Measurements from ENCODE around the gene MXD1. TPM values are rescaled to one million over a fixed set of nuclear protein-coding genes. Genes with fewer than 3 reads are reported as not detected.
A peak's percentile ranks its signal among the peaks of the same experiment; 100 is the strongest.

The MXD1 gene
- total and polyA plus RNA-seq, 9 of the 15 experiments (the other 6 are each of a cell fraction or from before 2014, with no cell fraction given): 6.7 to 35.9 (median 11.0) TPM

GRCh38 chr2:69969991-69970390, 55.1 kb downstream of the MXD1 start:
- DNase-seq (ENCODE audit: extremely low read depth in 1 of 4, low spot score in 3 of 4) (no peak), FAIRE-seq (no peak), ATAC-seq (no peak)
- no peak overlapping the region for H3K4me2 ChIP-seq (ENCODE audit: insufficient read depth, low read length)
- WGBS (ENCODE audit: insufficient coverage, low coverage, missing lambda C conversion rate): 60% methylated on average over 3 of the region's 4 CpGs
- ChIA-PET POLR2A (interaction anchor here (0.6 to 1.4 kb wide), 4 partner anchors 12 to 1316 kb away, joined by 3 to 4 read pairs (median 3); no protein-coding TSS in a partner anchor), CTCF (ENCODE audit: low intra/inter-chr PET ratio) (no interaction called here)
- TF ChIP-seq CEBPG (CRISPR knock-in tag; IDR thresholded peaks at IDR 0.05): no peak
- TF ChIP-seq CEBPG (tag; conservative IDR thresholded peaks at IDR 0.05 in 1 of 2, IDR thresholded peaks at IDR 0.05 in 1 of 2): no peak
- no peak for TF ChIP-seq SMC3 (conservative IDR thresholded peaks at IDR 0.05; ENCODE audit: insufficient read depth, low read depth, low read length)
- TF ChIP-seq NCOA6 (IDR thresholded peaks at IDR 0.05): no peak
- TF ChIP-seq DDX20 (tag; IDR thresholded peaks at IDR 0.05; ENCODE audit: low read depth): no peak
- TF ChIP-seq RNF2 (IDR thresholded peaks at IDR 0.05): no peak
- no peak for TF ChIP-seq ZNF766 (CRISPR knock-in tag; conservative IDR thresholded peaks at IDR 0.05)
- no peak for TF ChIP-seq THRB (CRISPR knock-in tag; conservative IDR thresholded peaks at IDR 0.05)
- TF ChIP-seq KLF13 (tag; IDR thresholded peaks at IDR 0.05; ENCODE audit: borderline replicate concordance, low read depth): no peak
- TF ChIP-seq MTA2 (IDR thresholded peaks at IDR 0.05; ENCODE audit: low read depth): no peak
- TF ChIP-seq HCFC1 (IDR thresholded peaks at IDR 0.05; ENCODE audit: low read depth, low read length): no peak
- no peak for TF ChIP-seq SMARCB1 (IDR thresholded peaks at IDR 0.05; ENCODE audit: insufficient read length, low read depth)
- TF ChIP-seq ZBTB5 (IDR thresholded peaks at IDR 0.05): no peak
- TF ChIP-seq TCF7 (IDR thresholded peaks at IDR 0.05; ENCODE audit: borderline replicate concordance): no peak
- no peak for TF ChIP-seq ID3 (CRISPR knock-in tag; IDR thresholded peaks at IDR 0.05)
- no peak for TF ChIP-seq ID3 (tag; IDR thresholded peaks at IDR 0.05)
- TF ChIP-seq POLR2G (IDR thresholded peaks at IDR 0.05; ENCODE audit: low read depth, low read length): no peak
- TF ChIP-seq MEIS2 (IDR thresholded peaks at IDR 0.05; ENCODE audit: partially characterized antibody): no peak
- no peak for TF ChIP-seq ZNF311 (CRISPR knock-in tag; IDR thresholded peaks at IDR 0.05)
- no peaks in the 10 kb centered on the region for H3K36me3 ChIP-seq (ENCODE audit: control insufficient read depth, insufficient read depth, low read length)
- no peak overlapping the region for H3K4me3 ChIP-seq
- H3K9ac ChIP-seq (ENCODE audit: insufficient read depth in 1 of 2, low read depth in 2 of 2, low read length in 2 of 2): peak overlapping the region in 1 of 2 experiments; percentile 59; a peak in 1 of 4 replicates
- no peak overlapping the region for H3K27ac ChIP-seq (ENCODE audit: extremely low read depth, low read depth, low read length)
- no peaks in the 10 kb centered on the region for H3K9me3 ChIP-seq (replicated peaks; ENCODE audit: control insufficient read depth, insufficient read depth, low read depth, low read length)
- in situ Hi-C loops (cut with MboI) (no loop called here), intact Hi-C loops (cut with micrococcal nuclease) (no loop called here)
- H3K79me2 ChIP-seq (ENCODE audit: control insufficient read depth, insufficient read depth, low read length): no peaks in the 10 kb centered on the region
- H3K9me1 ChIP-seq (ENCODE audit: control insufficient read depth, insufficient read depth, low read length): peaks cover 3% of the 10 kb centered on the region
- H4K20me1 ChIP-seq (replicated peaks; ENCODE audit: control insufficient read depth, insufficient read depth, low read length): no peaks in the 10 kb centered on the region; the same call in 1 of the 2 replicates
- 0 out of 2 replicates have a peak overlapping the region, but pooled peaks have one; percentile 14 for H2AFZ ChIP-seq (ENCODE audit: low read depth, low read length)
- H3K27me3 ChIP-seq (ENCODE audit: control insufficient read depth in 2 of 2, insufficient read depth in 2 of 2, low read length in 2 of 2): no peaks in the 10 kb centered on the region
- peaks cover 28 to 29% of the 10 kb centered on the region in 2 experiments for H3K4me1 ChIP-seq (replicated peaks in 1 of 2; ENCODE audit: control insufficient read depth in 2 of 2, insufficient read depth in 2 of 2, low read length in 2 of 2)
- BruUV-seq (replicated peaks): no TSS peak

Data from K562 (cell line).